Ovary (tissue), 9 donors: Measurements from ENCODE around the gene LSM11. TPM values are rescaled to one million over a fixed set of nuclear protein-coding genes. Genes with fewer than 3 reads are reported as not detected.

Experiments used
- DNase-seq, 5 donors: peaks; one replicate each; pipeline ENCODE4 v3.0.0-alpha.2; 2019 to 2020
- H3K27ac ChIP-seq, 2 donors: fragments of 200-600 bp; one replicate each; pipeline versions ENCODE4 v1.5.1 to v1.8.0; 2019 to 2022
- H3K27me3 ChIP-seq: fragments of 200-600 bp; one replicate; pipeline ENCODE4 v1.8.0; 2022
- H3K36me3 ChIP-seq: fragments of 200-600 bp; sonication (generic); one replicate; pipeline ENCODE4 v1.5.1; 2019
- H3K4me1 ChIP-seq: one replicate; pipeline ENCODE4 v1.8.1; 2013; ENCODE audit warnings: mild to moderate bottlenecking, moderate library complexity; ENCODE audit not compliant: insufficient read depth
- H3K4me3 ChIP-seq: fragments of 200-600 bp; sonication (generic); one replicate; pipeline ENCODE4 v1.5.1; 2017
- H3K9me3 ChIP-seq, 2 donors: fragments of 200-600 bp in 1 of 2; sonication (generic) in 1 of 2; one replicate each; pipeline versions ENCODE4 v1.5.1 to v1.8.1; 2013 to 2019; ENCODE audit warnings: mild to moderate bottlenecking in 1 of 2, moderate library complexity in 1 of 2
- EP300 ChIP-seq: sonication (generic); formaldehyde crosslinking; IDR thresholded peaks from one replicate; pipeline ENCODE4 v1.6.1; 2017; ENCODE audit warnings: antibody characterized with exemption
- POLR2A ChIP-seq: fragments of 450-650 bp; IDR thresholded peaks from one replicate; pipeline ENCODE4 v1.6.1; 2017; ENCODE audit warnings: antibody characterized with exemption, mild to moderate bottlenecking, moderate library complexity
- WGBS, 3 donors: extraction: QIAGEN DNeasy Blood & Tissue Kit in 1 of 3; methylation state at CpG; one replicate each; pipeline versions ENCODE4 v1.1.5 to v1.1.7; 2013 to 2017; 5-methylcytosine and 5-hydroxymethylcytosine counted together
- intact Hi-C, 4 donors: fragments of 100-400 bp; cut with DNase I; formaldehyde crosslinking; loops; one replicate each; pipeline versions ENCODE4 v1.11.0 to v1.15.1; 2022 to 2023
- polyA plus RNA-seq, 2 donors: library from polyadenylated mRNA; stranded (reverse); fragments of 200-250 nt in 1 of 2; fragments of 350-450 nt in 1 of 2; fragmentation: Illumina TruSeq in 1 of 2; extraction: RNeasy Lipid Tissue Mini Kit (QIAGEN cat#74804) in 1 of 2; gene quantifications; one replicate each; pipeline ENCODE4 v1.2.3, GENCODE V29; 2013 to 2014
- total RNA-seq, 7 donors: library from RNA; depleted of rRNA in 2 of 7; stranded (reverse); fragments of >200 nt in 2 of 7; fragmentation: NEBNext Ultra II Directional in 3 of 7; extraction: Animal tissue kit (Norgen Biotek cat#: 25700) in 3 of 7; gene quantifications; one replicate each; pipeline versions ENCODE4 v1.1.0 to v1.2.4, GENCODE V29; 2016 to 2023
- TF ChIP-seq, protein P1 (sequence below), 3 donors: fragments of 450-650 bp in 2 of 3; fragments of 200-600 bp in 1 of 3; IDR thresholded peaks; one replicate each; pipeline versions ENCODE4 v1.5.1 to v1.8.0; 2016 to 2022; ENCODE audit warnings: antibody characterized with exemption in 3 of 3, mild to moderate bottlenecking in 1 of 3
- donor health status: DM: no; HTN: no; CAD: no; lungs with moderate emphysema.
- donor health status: DM: no; HTN: no; CAD: no.
- donor health status: Bipolar disorder and iron deficiency.
- donor health status: DM: yes; HTN: yes; CAD: no.
- donor health status: DM: no; HTN: no; CAD: no.
- donor health status: DM: yes; HTN: yes; CAD: no.

LSM11 gene
- total and polyA plus RNA-seq, 9 donors, result 2.4 to 6.0 (median 5.1) TPM

DNA sequence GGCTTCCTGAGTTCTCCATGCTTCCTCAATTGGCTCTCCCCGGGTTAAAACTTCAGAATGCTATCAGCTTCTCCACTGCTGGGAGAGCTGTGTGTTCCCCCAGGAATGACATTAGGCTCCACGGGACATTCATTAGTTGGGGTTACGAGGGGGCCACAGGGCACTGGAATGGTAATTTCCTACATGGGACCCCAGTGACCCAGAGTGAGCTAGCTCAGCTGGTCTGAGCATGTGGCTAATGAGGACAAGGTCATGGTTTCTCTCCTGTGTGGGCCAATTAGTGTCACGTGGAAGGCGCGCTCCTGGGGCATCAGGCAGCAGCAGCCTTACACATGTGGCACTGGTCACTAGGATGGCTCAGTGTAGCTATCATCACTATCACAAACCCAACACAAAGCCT is 21.0 kb downstream of the LSM11 start:
- Histone ChIP-seq H3K4me3 (no peak overlapping the region), H3K27ac (no peak overlapping the region), H3K4me1 (no peaks in the 10 kb centered on the region), H3K9me3 (no peaks in the 10 kb centered on the region), H3K36me3 (no peaks in the 10 kb centered on the region), H3K27me3 (no peaks in the 10 kb centered on the region)
- intact Hi-C loops, result loop anchor here in 2 of 4 donors (5.0 kb wide), 1 partner anchor 1368 kb away; no protein-coding TSS in a partner anchor
- WGBS, 3 donors, result 69 to 83% (median 80%) methylated on average over 6 of the region's 6 CpGs
- no peak for DNase-seq
- TF ChIP-seq POLR2A (no peak), EP300 (no peak)
- TF ChIP-seq, protein P1, sequence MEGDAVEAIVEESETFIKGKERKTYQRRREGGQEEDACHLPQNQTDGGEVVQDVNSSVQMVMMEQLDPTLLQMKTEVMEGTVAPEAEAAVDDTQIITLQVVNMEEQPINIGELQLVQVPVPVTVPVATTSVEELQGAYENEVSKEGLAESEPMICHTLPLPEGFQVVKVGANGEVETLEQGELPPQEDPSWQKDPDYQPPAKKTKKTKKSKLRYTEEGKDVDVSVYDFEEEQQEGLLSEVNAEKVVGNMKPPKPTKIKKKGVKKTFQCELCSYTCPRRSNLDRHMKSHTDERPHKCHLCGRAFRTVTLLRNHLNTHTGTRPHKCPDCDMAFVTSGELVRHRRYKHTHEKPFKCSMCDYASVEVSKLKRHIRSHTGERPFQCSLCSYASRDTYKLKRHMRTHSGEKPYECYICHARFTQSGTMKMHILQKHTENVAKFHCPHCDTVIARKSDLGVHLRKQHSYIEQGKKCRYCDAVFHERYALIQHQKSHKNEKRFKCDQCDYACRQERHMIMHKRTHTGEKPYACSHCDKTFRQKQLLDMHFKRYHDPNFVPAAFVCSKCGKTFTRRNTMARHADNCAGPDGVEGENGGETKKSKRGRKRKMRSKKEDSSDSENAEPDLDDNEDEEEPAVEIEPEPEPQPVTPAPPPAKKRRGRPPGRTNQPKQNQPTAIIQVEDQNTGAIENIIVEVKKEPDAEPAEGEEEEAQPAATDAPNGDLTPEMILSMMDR (IDR thresholded peaks at IDR 0.05), result no peak

DNA sequence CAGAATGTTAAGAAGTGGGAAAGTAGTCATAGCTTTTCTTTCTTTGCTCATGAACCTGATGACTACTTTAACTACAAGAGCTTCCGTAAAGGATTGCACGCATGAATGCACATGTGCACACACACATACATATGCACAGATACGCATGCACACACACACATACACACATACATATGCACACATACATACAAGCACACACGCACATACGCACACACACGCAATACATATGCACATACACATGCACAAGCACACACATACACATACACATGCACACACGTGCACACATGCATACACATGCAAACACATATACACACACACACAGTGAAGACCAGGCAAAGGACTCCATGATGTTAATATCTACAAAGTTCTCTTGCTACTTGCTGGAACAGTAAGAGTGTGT is 22.9 kb downstream of the LSM11 start:
- no peaks in the 10 kb centered on the region for H3K36me3 ChIP-seq
- H3K9me3 ChIP-seq, result no peaks in the 10 kb centered on the region
- DNase-seq, result no peak
- TF ChIP-seq EP300, result no peak
- no peak for TF ChIP-seq POLR2A
- TF ChIP-seq, protein P1 (IDR thresholded peaks at IDR 0.05), result no peak
- intact Hi-C loops, result no loop called here
- H3K27ac ChIP-seq, result no peak overlapping the region
- H3K4me1 ChIP-seq, result no peaks in the 10 kb centered on the region
- H3K4me3 ChIP-seq, result no peak overlapping the region
- no peaks in the 10 kb centered on the region for H3K27me3 ChIP-seq
- WGBS, 3 donors, result 94 to 97% (median 95%) methylated on average over 7 of the region's 7 CpGs

DNA sequence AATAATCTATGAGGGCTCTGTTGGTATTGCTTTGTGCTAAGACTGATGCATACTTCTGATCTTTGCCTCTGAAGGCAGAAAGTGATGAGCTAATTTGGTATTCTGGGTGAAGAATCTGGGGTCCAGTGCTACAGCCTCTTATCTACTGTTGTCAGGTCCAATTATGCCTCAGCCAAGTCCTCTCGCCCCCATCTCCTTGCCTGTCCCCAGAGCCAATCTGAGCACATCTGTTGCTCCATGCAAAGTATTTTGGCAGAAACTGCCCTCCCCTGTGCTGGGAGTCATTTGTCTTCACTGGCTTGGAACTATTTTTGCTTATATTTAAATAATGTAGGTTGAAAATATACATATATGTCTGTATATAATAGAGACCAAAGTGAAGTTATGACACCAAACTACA is 23.4 kb downstream of the LSM11 start:
- intact Hi-C loops, result no loop called here
- TF ChIP-seq, protein P1 (IDR thresholded peaks at IDR 0.05), result no peak
- TF ChIP-seq EP300, result no peak
- TF ChIP-seq POLR2A, result no peak
- Histone ChIP-seq H3K4me1 (no peaks in the 10 kb centered on the region), H3K27ac (no peak overlapping the region), H3K27me3 (no peaks in the 10 kb centered on the region), H3K36me3 (no peaks in the 10 kb centered on the region), H3K9me3 (no peaks in the 10 kb centered on the region), H3K4me3 (no peak overlapping the region)
- 53 to 60% (median 57%) methylated on average over 1 of the region's 1 CpG for WGBS, 3 donors
- no peak for DNase-seq

DNA sequence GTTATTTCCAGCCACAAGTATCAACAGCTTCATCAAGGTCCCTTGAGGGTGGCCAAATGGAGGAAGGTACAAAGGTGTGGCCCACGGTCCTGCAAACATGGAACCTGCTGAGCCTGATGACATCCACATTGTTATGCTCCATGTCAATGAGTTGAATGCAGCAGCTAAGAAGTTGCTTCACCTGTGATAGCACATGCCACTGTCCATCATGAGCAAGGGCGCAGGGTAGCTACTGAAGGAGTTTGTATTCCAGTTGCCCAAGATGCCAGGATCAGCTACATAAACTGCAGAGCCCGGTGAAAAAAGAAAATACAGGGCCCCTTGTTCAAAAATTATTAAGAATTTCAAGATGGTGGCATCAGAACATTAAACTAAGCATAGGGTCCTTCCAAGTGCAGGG is 24.2 kb downstream of the LSM11 start:
- TF ChIP-seq EP300 (no peak), POLR2A (no peak)
- TF ChIP-seq, protein P1 (IDR thresholded peaks at IDR 0.05), result no peak
- Histone ChIP-seq H3K27ac (no peak overlapping the region), H3K4me3 (no peak overlapping the region), H3K4me1 (no peaks in the 10 kb centered on the region), H3K27me3 (no peaks in the 10 kb centered on the region), H3K9me3 (no peaks in the 10 kb centered on the region), H3K36me3 (no peaks in the 10 kb centered on the region)
- no peak for DNase-seq
- intact Hi-C loops, result no loop called here
- 65 to 100% (median 78%) methylated on average over 3 of the region's 3 CpGs for WGBS, 3 donors

DNA sequence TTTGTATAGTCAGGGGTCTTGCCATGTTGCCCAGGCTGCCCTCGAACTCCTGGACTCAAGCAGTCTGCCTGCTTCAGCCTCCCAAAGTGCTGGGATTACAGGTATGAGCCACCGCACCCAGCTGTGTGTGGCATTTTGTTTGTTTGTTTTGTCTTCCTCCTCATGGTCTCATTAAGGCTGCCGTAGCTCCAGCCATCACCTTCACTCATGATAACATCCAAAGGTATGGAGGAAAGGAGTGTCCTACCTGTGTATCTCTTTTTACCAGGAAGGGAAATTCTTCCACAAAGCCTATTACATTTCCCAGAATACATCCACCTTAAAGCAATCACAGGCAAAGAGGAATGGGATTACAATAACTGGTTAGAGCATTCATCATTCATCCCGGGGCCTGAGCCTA is 27.2 kb downstream of the LSM11 start:
- no peak for DNase-seq

More for the DNA sequence above, 27.2 kb downstream of the LSM11 start:
- TF ChIP-seq POLR2A (no peak), EP300 (no peak)
- TF ChIP-seq, protein P1 (IDR thresholded peaks at IDR 0.05), result no peak
- no peaks in the 10 kb centered on the region for H3K9me3 ChIP-seq
- H3K36me3 ChIP-seq, result no peaks in the 10 kb centered on the region
- no peaks in the 10 kb centered on the region for H3K27me3 ChIP-seq
- no peaks in the 10 kb centered on the region for H3K4me1 ChIP-seq
- H3K4me3 ChIP-seq, result no peak overlapping the region
- H3K27ac ChIP-seq, result no peak overlapping the region
- WGBS, 3 donors, result 92 to 96% (median 96%) methylated on average over 4 of the region's 4 CpGs
- intact Hi-C loops, result no loop called here
